LNCaP clone FGC (cell line): ENCODE data around the gene CRYBA4.

Source experiments
- DNase-seq: peaks from one replicate; pipeline ENCODE4 v3.0.0-alpha.2; 2011; ENCODE audit warnings: low read depth
- H3K4me3 ChIP-seq: 2 replicates; pipeline ENCODE4 v1.5.1; 2011; ENCODE audit warnings: mild to moderate bottlenecking, low read depth, low read length, control low read depth
- CTCF ChIP-seq: IDR thresholded peaks from 2 replicates; pipeline ENCODE4 v1.5.1; 2012; ENCODE audit warnings: mild to moderate bottlenecking; ENCODE audit not compliant: control insufficient read depth, insufficient read depth; ENCODE audit errors: extremely low read depth

The CRYBA4 gene

GRCh38 chr22:26634189-26634588 is 12.4 kb downstream of the CRYBA4 start:
- no peak for TF ChIP-seq CTCF
- no peak overlapping the region for H3K4me3 ChIP-seq
- DNase-seq: no peak

GRCh38 chr22:26635117-26635516 is 13.4 kb downstream of the CRYBA4 start:
- DNase-seq: no peak
- no peak for TF ChIP-seq CTCF
- no peak overlapping the region for H3K4me3 ChIP-seq

GRCh38 chr22:26636296-26636695 is 14.5 kb downstream of the CRYBA4 start:
- no peak for DNase-seq
- no peak for TF ChIP-seq CTCF
- H3K4me3 ChIP-seq: no peak overlapping the region

GRCh38 chr22:26642465-26643417 is 21.0 kb downstream of the CRYBA4 start:
- no peak overlapping the region for H3K4me3 ChIP-seq
- no peak for TF ChIP-seq CTCF
- no peak for DNase-seq

- H3K4me3 ChIP-seq: no peak overlapping the region
- TF ChIP-seq CTCF: no peak
- DNase-seq: no peak
These were observed 21.8 kb downstream of the CRYBA4 start for GRCh38 chr22:26643418-26644100.

- no peak overlapping the region for H3K4me3 ChIP-seq
- no peak for DNase-seq
- no peak for TF ChIP-seq CTCF
These were observed 24.4 kb downstream of the CRYBA4 start for GRCh38 chr22:26646158-26646557.
